ENCODE measurements around the gene ESR1.
A peak's percentile ranks its signal among the peaks of the same experiment; 100 is the strongest.
"Not testable (repeated sequence)": the region's sequence is repeated elsewhere in the genome, so short reads cannot be mapped to it uniquely, and the experiment has no call there.

Gene ESR1

DNA sequence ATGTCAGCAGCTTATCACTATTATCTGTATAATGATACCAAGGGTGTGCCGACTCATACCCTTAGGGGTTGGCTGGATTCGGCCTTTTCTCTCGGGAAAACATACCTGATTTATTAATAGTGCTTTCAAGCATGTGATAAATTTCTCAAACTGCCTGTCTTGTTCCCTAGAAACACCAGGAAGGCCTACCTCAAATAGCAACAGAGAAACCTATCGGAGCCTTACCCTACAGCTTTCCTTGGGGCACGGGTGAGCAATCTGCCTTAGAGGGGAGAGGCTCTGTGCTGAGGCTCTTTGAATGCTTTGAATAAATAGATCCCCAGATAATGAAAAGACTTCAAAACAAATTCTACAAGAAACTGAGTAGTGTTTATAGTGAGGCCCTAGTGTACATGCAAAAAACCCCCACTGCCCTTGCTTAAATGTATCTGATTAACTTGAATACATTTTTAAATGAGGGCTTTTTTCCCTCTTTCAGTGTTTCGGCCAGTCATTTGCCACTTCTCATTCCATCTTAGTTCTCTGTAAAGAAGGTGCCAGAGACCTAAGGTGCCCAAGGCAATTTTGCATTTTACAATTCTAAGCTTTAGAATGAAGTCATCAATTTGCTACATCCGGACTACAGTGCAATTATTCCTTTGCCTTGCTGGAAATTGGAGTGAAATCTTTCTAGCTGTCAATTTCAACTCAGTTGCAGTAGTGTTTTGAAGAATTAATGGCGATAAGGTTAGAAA is 320.1 kb downstream of the ESR1 start:
- no peak overlapping the region for H3K4me3 Mint-ChIP-seq
- no peak overlapping the region for H3K27ac Mint-ChIP-seq
- TF ChIP-seq, protein P1, sequence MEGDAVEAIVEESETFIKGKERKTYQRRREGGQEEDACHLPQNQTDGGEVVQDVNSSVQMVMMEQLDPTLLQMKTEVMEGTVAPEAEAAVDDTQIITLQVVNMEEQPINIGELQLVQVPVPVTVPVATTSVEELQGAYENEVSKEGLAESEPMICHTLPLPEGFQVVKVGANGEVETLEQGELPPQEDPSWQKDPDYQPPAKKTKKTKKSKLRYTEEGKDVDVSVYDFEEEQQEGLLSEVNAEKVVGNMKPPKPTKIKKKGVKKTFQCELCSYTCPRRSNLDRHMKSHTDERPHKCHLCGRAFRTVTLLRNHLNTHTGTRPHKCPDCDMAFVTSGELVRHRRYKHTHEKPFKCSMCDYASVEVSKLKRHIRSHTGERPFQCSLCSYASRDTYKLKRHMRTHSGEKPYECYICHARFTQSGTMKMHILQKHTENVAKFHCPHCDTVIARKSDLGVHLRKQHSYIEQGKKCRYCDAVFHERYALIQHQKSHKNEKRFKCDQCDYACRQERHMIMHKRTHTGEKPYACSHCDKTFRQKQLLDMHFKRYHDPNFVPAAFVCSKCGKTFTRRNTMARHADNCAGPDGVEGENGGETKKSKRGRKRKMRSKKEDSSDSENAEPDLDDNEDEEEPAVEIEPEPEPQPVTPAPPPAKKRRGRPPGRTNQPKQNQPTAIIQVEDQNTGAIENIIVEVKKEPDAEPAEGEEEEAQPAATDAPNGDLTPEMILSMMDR (IDR thresholded peaks at IDR 0.05), result no peak
- H3K27me3 Mint-ChIP-seq (ENCODE audit: low read depth, poor library complexity), result peaks cover 4% of the 10 kb centered on the region
- H3K4me1 Mint-ChIP-seq, result peaks cover 6% of the 10 kb centered on the region
- DNase-seq, result no peak
- peaks cover 18% of the 10 kb centered on the region for H3K36me3 Mint-ChIP-seq (ENCODE audit: low read depth)
- H3K9me3 Mint-ChIP-seq, result no peaks in the 10 kb centered on the region

DNA sequence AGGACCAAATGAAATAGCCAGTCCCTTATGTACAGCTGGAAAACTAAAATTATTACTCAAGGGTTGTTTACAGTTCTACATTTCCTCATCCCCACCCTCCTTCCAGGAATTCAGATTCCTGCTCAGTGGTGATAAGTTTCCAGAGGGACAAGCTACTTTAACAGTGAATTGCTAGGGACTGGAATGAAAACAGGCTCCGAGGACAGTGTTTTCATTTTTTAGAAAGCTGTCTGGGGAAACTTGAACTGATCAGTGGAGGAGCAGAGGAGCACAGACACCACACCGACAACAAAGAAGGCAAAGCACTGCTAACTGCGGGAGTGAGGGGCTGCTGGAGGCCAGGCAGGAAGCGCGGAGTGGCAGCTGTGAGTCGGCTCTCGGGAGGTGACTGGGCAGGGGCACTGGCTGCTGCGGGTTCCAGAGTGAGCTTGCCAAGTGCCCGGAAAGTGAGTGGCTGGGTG is 322.2 kb downstream of the ESR1 start:
- peaks cover 6% of the 10 kb centered on the region for H3K4me1 Mint-ChIP-seq
- H3K36me3 Mint-ChIP-seq (ENCODE audit: low read depth), result peaks cover 20% of the 10 kb centered on the region
- no peak for DNase-seq
- TF ChIP-seq, protein P1 (IDR thresholded peaks at IDR 0.05), result no peak
- H3K27me3 Mint-ChIP-seq (ENCODE audit: low read depth, poor library complexity), result peaks cover 4% of the 10 kb centered on the region
- peak overlapping the region; percentile 49 for H3K27ac Mint-ChIP-seq
- no peaks in the 10 kb centered on the region for H3K9me3 Mint-ChIP-seq
- no peak overlapping the region for H3K4me3 Mint-ChIP-seq

DNA sequence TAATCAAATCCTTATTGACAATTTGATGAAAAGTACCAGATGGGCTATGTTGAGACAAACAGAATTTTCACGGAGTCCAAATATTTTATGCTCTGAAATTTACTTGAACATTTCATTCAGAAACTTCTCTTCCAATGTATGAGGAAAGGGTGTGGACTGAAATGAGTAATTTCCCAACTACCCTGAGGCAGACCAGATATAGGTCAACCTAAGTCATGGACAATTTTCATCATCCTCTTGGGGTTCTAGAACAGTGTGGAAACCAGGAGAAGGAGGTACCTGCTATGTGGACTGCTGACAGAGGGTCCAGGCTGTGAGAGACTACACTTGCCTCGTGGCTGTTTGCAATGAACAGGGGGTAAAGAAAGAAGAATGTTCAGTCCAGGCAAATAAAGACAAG is 323.0 kb downstream of the ESR1 start:
- no peaks in the 10 kb centered on the region for H3K9me3 Mint-ChIP-seq
- TF ChIP-seq, protein P1 (IDR thresholded peaks at IDR 0.05), result no peak
- H3K27me3 Mint-ChIP-seq (ENCODE audit: low read depth, poor library complexity), result peaks cover 4% of the 10 kb centered on the region
- H3K27ac Mint-ChIP-seq, result no peak overlapping the region
- H3K36me3 Mint-ChIP-seq (ENCODE audit: low read depth), result peaks cover 25% of the 10 kb centered on the region
- peaks cover 6% of the 10 kb centered on the region for H3K4me1 Mint-ChIP-seq
- no peak overlapping the region for H3K4me3 Mint-ChIP-seq
- DNase-seq, result no peak

DNA sequence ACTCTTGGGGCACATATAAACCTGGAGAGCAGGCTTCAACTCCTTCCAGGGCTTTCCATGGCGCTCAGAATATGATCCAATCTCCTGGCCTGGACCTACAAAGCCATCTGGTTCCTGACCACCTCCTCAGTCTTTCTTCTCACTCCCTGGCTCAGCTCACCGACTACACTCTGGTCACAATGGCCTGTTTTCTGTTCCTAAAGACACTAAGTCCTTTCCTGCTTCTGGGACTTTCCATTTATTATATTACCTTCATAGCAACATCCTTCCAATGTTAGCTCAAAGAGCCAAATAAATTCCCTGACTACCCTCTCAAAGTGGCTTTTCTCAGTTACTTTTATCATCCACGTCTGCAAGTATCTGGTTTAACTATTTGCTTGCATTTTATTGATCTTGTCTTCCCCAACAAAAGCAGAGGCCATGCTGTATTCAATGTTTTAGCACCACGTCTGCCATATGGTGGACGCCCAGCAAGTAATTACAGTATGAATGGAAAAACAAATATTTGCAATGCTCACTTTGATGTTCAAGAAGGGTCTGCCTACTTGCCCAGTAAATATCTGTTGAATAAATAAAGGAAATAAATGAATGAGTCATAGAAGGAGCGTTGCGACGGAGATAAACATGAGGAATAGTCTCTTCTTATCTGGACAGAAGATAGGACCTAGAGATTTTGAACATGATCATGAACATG is 328.4 kb downstream of the ESR1 start:
- Mint-ChIP-seq H3K4me1 (peaks cover 5% of the 10 kb centered on the region), H3K9me3 (no peaks in the 10 kb centered on the region), H3K27me3 (ENCODE audit: low read depth, poor library complexity) (no peaks in the 10 kb centered on the region), H3K27ac (no peak overlapping the region), H3K4me3 (no peak overlapping the region), H3K36me3 (ENCODE audit: low read depth) (peaks cover 35% of the 10 kb centered on the region)
- TF ChIP-seq, protein P1 (IDR thresholded peaks at IDR 0.05), result no peak
- DNase-seq, result no peak

DNA sequence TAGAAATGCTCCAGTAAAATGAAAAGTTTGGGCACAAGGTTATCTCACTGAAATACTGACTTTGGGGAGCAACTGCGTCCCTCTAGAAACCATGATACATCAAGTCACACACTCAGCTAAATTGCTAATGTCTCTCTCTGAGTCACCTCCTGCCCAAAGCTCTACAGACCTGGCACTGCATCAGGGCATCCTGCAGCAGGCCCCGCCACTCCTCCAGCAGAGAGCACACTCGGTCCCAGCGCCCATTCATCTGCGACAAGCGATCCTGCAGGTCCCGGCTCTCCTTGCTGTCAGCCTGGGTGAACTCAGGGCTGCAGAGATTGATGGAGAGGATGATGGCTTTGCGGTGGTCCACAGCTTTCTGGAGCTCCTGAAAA is 329.0 kb downstream of the ESR1 start:
- TF ChIP-seq, protein P1 (IDR thresholded peaks at IDR 0.05), result no peak
- Mint-ChIP-seq H3K27me3 (ENCODE audit: low read depth, poor library complexity) (no peaks in the 10 kb centered on the region), H3K27ac (no peak overlapping the region), H3K36me3 (ENCODE audit: low read depth) (peaks cover 39% of the 10 kb centered on the region), H3K9me3 (no peaks in the 10 kb centered on the region), H3K4me1 (peaks cover 5% of the 10 kb centered on the region), H3K4me3 (no peak overlapping the region)
- no peak for DNase-seq

DNA sequence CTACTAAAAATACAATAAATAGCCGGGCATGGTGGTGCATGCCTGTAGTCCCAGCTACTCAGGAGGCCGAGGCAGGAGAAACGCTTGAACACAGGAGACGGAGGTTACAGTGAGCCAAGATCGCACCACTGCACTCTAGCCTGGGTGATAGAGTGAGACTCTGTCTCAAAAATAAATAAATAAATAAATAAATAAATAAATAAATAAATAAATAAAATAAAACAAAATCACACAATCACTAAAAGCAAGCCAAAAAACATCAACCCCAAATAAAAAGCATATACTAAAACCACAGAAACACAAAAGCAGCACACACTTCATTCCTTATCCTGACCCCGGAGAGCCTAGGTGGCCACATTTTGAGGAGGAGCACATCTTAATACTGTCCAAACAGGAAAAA is 330.9 kb downstream of the ESR1 start:
- H3K4me3 Mint-ChIP-seq; H3K4me1 Mint-ChIP-seq; H3K9me3 Mint-ChIP-seq; DNase-seq; H3K27me3 Mint-ChIP-seq (ENCODE audit: low read depth, poor library complexity): not testable (repeated sequence)
- H3K36me3 Mint-ChIP-seq (ENCODE audit: low read depth), result peaks cover 31% of the 10 kb centered on the region
- H3K27ac Mint-ChIP-seq, result peak overlapping the region; percentile 12
